ENCODE data around the gene TPM4. TPM values are rescaled to one million over a fixed set of nuclear protein-coding genes. Genes with fewer than 3 reads are reported as not detected.

TPM4 gene
- total RNA-seq, 4 donors from 2014 or later: 293 to 486 (median 418) TPM

DNA sequence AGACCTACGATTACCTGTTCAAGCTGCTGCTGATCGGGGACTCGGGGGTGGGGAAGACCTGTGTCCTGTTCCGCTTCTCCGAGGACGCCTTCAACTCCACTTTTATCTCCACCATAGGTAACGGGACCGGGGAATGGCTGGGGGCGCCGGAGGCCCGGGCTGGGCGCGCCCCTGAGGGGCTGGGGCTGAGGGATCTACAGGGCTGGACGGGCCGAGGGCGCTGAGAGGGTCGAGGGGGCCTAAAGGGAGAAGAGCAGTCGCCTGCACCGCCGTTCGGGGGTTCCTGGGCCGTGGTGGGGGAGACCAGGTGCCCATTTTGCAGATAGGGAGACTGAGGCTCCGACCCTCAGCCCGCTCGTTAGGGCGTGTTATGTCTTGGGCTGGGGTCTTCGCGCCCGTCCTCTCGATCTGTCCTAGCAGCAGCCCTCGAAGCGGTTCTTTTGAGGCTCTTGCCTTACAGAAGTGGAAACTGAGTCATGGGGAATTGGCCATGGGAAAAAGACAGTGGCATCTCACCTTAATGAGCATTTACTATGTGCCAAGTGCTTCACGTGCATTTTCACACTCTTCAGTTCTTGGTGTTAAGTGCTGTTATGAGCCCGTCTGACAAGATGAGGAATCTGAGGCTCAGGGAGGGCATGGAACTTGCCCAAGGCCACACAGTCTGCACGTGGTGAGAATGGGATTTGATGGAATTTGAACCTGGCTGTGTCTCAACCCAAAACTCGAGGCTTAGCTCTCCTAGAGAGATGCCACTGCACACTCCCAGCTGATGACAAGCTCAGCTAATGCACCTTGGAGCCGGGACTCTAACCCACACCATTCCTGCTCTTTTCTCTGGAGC, 35.8 kb downstream of the TPM4 start:
- TF ChIP-seq, protein P1, sequence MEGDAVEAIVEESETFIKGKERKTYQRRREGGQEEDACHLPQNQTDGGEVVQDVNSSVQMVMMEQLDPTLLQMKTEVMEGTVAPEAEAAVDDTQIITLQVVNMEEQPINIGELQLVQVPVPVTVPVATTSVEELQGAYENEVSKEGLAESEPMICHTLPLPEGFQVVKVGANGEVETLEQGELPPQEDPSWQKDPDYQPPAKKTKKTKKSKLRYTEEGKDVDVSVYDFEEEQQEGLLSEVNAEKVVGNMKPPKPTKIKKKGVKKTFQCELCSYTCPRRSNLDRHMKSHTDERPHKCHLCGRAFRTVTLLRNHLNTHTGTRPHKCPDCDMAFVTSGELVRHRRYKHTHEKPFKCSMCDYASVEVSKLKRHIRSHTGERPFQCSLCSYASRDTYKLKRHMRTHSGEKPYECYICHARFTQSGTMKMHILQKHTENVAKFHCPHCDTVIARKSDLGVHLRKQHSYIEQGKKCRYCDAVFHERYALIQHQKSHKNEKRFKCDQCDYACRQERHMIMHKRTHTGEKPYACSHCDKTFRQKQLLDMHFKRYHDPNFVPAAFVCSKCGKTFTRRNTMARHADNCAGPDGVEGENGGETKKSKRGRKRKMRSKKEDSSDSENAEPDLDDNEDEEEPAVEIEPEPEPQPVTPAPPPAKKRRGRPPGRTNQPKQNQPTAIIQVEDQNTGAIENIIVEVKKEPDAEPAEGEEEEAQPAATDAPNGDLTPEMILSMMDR (IDR thresholded peaks at IDR 0.05): no peak
- DNase-seq (ENCODE audit: low spot score): no peak
- ATAC-seq (ENCODE audit: low FRiP score): no peak

DNA sequence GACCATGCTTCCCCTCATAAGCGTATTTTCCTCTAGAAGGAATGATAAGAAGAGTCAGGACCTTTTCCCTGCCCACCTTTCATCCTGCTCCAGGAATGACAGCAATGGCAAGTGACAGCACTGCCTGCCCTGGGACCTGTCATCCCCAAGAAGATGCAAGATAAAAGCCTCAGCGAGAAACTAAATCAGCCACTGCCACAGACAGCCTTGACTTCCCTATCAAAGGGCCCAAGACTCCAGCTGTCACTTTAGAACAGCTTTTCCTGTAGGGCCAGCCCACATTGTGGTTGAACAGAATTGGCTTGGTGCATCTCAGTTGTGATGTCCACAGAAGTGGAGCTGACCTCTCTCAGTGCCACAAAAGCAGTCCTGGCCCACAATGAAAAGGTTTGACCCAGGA, 36.5 kb downstream of the TPM4 start:
- ATAC-seq (ENCODE audit: low FRiP score) (no peak), DNase-seq (ENCODE audit: low spot score) (no peak)
- TF ChIP-seq, protein P1 (IDR thresholded peaks at IDR 0.05): no peak

DNA sequence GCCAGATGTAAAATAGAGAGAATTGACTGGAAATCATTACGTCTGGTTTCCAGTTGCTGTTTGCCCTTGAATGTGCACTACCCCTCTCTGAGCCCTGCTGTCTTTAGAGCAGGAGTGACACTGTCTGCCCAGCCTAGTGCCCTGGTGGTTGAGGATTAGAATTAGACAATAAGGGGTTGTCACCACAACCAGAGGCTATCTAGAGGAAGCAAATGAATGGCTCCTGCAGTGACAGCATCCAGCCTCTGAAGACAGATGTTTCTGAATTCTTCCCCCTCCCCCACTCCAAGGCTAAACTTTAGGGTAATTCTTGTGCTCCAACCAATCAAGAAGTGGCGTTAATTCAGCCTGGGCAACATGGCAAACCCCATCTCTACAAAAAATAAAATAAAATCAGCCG, 37.4 kb downstream of the TPM4 start:
- DNase-seq (ENCODE audit: low spot score) (no peak), ATAC-seq (ENCODE audit: low FRiP score) (no peak)
- TF ChIP-seq, protein P1 (IDR thresholded peaks at IDR 0.05): no peak

DNA sequence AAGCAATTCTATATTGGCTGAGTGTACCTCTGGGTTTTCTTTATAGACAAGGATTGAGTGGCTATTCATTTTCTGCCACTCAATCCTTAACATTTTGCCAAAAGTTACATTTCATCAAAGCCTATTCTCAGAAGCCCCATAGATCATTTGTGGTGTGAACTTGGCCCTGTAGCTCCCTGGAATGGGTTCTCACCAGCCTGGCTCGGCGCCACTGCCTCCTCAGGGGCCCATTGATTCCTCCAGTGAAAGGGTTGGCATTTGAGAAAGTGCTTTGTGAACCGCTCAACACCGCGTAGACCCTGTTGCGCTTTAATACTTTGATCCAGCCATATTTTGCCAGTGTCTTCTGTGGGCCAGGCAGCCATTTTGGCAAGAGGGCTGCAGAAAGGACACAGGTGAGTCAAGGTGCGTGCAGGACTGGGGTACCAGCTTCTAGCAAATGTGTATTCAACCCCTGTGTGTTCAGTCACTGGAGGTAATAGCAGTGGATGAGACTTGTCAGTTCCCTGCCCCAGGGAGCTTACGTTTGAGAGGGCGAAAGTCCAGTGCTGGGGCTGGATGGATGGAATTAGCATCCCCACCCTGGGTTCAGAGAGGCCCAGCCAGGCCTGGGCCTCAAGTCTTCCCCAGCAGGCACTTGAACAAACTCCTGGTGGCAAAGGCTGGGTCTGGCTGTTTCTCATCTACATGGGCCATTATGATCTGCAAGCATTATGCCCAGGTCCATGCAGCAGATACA, 39.2 kb downstream of the TPM4 start:
- no peak for DNase-seq (ENCODE audit: low spot score)
- ATAC-seq (ENCODE audit: low FRiP score): no peak
- TF ChIP-seq, protein P1 (IDR thresholded peaks at IDR 0.05): no peak

DNA sequence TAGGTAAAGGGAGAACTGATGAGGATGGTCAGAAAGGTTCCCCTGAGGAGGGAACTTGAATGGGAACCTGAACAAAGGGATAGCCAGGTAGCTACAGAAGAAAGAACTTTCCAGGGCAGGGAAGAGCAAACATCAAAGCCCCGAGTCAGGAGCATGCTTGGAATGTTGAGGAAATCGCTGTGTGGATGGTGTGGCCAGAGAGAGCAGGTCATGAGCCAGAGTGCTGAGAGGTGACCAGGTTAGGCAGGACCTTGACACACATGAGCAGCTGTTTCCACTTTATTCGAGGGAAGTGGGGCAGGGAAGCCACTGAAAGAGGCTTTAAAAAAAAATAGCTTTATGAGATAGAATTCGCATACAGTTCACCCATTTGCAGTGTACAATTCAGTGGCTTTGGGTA, 39.8 kb downstream of the TPM4 start:
- ATAC-seq (ENCODE audit: low FRiP score): no peak
- TF ChIP-seq, protein P1 (IDR thresholded peaks at IDR 0.05): no peak
- DNase-seq (ENCODE audit: low spot score): no peak

DNA sequence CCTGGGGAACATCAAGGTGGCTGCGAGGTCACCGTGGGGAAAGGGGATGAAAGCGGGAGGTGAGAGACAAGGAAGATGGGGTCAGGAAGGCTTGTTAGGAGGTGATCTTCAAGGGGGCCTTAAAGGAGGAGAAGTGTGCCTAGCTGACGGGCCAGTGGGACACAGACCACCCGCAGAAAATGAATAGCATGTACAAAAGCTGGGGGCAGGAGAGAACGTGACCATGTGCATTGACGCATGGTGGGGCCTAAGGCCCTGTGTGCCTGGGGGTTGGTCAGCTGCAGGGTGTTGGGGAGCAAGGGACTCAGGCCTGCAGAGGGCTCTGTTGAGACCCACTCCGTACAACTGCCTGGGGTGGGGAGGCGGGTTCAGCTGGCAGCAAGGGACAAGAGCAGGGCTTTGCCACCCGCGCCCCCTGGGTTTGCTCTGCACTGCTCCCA, 41.3 kb downstream of the TPM4 start:
- no peak for DNase-seq (ENCODE audit: low spot score)
- ATAC-seq (ENCODE audit: low FRiP score): no peak
- TF ChIP-seq, protein P1 (IDR thresholded peaks at IDR 0.05): no peak

All from omental fat pad (tissue), 4 donors.